22Rv1 (cell line): ENCODE results near the gene GON4L.

Experiments used
- H3K27ac ChIP-seq: fragments of 450-650 bp; 2 replicates; pipeline ENCODE4 v1.5.1; 2017
- CTCF ChIP-seq: fragments of 450-650 bp; IDR thresholded peaks from 2 replicates; pipeline ENCODE4 v1.5.1; 2017; ENCODE audit warnings: mild to moderate bottlenecking
- ZFX ChIP-seq: fragments of 450-650 bp; IDR thresholded peaks from 2 replicates; pipeline ENCODE4 v1.6.1; 2017; ENCODE audit warnings: antibody characterized with exemption, borderline replicate concordance

GON4L gene

GRCh38 chr1:155882766-155883165 is 25.8 kb upstream of the GON4L start:
- TF ChIP-seq CTCF (no peak), ZFX (no peak)

GRCh38 chr1:155882235-155882634 is 25.2 kb upstream of the GON4L start:
- H3K27ac ChIP-seq: no peak overlapping the region
- no peak for TF ChIP-seq CTCF
- no peak for TF ChIP-seq ZFX

More at GRCh38 chr1:155882766-155883165, 25.8 kb upstream of the GON4L start:
- H3K27ac ChIP-seq: no peak overlapping the region

- TF ChIP-seq CTCF (no peak), ZFX (no peak)
Observed at GRCh38 chr1:155880950-155881349, 23.9 kb upstream of the GON4L start.

GRCh38 chr1:155880251-155880650 is 23.2 kb upstream of the GON4L start:
- no peak overlapping the region for H3K27ac ChIP-seq
- TF ChIP-seq ZFX (no peak), CTCF (no peak)

More at GRCh38 chr1:155880950-155881349, 23.9 kb upstream of the GON4L start:
- no peak overlapping the region for H3K27ac ChIP-seq

GRCh38 chr1:155877945-155878344 is 20.9 kb upstream of the GON4L start:
- TF ChIP-seq ZFX: no peak
- TF ChIP-seq CTCF: no peak
- no peak overlapping the region for H3K27ac ChIP-seq

GRCh38 chr1:155873860-155874259 is 16.8 kb upstream of the GON4L start:
- H3K27ac ChIP-seq: no peak overlapping the region
- TF ChIP-seq CTCF (no peak), ZFX (no peak)

GRCh38 chr1:155872527-155872926 is 15.5 kb upstream of the GON4L start:
- H3K27ac ChIP-seq: no peak overlapping the region
- TF ChIP-seq CTCF (no peak), ZFX (no peak)
